ENCODE data around the gene IGSF3.

The IGSF3 gene

GRCh38 chr1:116557323-116557878 is 110.1 kb downstream of the IGSF3 start:
- no peak for DNase-seq (ENCODE audit: low spot score)

- no peak for DNase-seq (ENCODE audit: low spot score)
Observed at GRCh38 chr1:116556289-116557006, 111.1 kb downstream of the IGSF3 start.

DNA sequence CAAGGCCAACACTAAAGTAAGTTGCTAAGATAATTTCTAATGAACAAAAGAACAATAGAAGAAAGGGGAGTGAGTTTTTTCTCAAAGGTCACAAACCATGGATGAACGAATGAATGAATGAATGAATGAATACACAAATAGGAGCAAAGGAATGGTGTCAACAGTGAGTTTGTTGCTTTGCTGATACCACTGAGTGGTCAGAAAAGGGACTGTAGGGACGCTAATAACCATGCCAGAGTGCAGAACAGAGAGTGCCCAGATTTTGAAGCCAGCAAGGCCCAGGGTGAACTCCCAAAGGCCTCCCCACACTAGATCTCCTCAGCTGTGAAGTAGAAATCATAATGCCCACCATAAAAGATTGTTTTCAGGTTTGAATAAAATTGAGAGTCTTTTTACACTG is 112.6 kb downstream of the IGSF3 start:
- DNase-seq (ENCODE audit: low spot score): no peak

- DNase-seq (ENCODE audit: low spot score): no peak
Observed at GRCh38 chr1:116553386-116554115, 114.0 kb downstream of the IGSF3 start.

GRCh38 chr1:116546354-116546977 is 121.1 kb downstream of the IGSF3 start:
- DNase-seq (ENCODE audit: low spot score): no peak

- DNase-seq (ENCODE audit: low spot score): no peak
Observed at GRCh38 chr1:116545359-116545705, 122.2 kb downstream of the IGSF3 start.

DNA sequence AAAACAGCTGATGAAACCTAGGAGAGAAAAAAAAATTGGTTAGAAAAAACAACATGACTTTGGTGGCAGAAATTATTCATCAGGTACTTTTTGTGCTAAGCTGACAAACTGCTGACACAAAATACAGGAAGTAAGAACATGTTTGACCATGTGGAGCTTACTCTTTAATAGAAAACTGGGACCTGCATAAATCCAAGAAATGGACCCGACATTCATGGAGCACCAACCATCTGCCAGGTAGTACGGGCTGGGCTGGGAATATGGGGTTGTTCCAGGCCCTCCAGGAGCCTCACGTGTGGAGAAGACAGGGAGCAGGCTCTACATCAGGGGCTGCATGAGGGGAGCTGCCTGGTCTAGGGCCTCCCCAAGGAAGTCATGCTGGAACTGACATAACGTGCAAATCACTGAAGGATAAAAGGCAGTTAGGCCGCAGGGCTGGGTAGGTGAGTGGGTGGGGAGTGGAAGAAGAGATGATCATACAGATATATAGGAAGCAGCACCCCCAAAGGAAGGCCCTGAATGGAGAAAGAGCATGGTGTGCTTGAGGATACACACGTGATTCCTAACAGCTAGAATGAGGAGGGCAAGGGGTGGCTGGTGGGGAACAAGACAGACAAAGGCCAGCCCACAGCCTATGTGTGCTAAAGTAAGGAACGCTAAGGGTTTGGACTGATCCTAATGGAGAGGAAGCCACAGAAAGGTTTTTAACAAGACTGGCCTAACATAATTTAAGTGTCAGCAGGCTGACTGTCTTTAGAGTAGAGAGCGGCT is 122.8 kb downstream of the IGSF3 start:
- no peak for DNase-seq (ENCODE audit: low spot score)

- no peak for DNase-seq (ENCODE audit: low spot score)
Observed at GRCh38 chr1:116540088-116540487, 127.4 kb downstream of the IGSF3 start.

- DNase-seq (ENCODE audit: low spot score): no peak
Observed at GRCh38 chr1:116538544-116538943, 129.0 kb downstream of the IGSF3 start.

- DNase-seq (ENCODE audit: low spot score): no peak
Observed at GRCh38 chr1:116537898-116538297, 129.6 kb downstream of the IGSF3 start.

- DNase-seq (ENCODE audit: low spot score): no peak
Observed at GRCh38 chr1:116537040-116537831, 130.3 kb downstream of the IGSF3 start.

GRCh38 chr1:116534014-116534739 is 133.4 kb downstream of the IGSF3 start:
- no peak for DNase-seq (ENCODE audit: low spot score)

GRCh38 chr1:116533429-116533820 is 134.1 kb downstream of the IGSF3 start:
- no peak for DNase-seq (ENCODE audit: low spot score)

DNA sequence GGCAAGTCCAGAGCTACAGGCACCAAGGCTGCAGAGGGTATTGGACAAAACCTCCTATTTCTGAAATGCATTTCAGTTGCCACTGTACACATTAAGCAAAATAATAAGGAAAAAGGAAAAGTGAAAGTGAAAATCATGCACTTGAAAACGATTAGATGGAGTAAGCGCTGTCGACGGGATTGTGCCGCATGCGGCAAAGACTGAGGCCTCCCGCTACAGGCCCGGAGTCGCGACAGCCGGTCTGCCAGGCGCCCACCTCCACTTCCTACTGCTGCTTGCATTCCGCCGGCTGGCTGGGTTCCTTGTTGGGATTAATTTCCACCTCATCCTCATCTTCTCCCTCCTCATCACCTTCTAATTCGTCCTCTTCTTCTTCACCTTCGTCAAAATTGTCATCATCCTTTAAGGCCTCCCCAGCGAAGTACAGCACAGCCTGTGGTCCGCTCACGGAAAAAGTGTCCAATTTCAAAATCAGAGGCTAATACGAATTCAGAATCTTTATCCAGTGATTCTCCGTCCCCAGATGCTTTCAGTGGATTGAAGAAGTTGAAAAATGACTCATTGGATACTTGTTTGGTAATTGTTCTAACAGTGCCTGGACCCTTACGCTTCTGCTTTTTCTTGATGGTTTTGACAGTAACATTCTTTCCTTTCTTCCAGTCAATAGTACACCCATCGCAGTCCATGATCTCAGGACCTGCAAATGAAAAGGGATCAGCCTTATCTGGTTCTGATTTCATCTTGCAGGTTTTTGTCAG is 134.7 kb downstream of the IGSF3 start:
- DNase-seq (ENCODE audit: low spot score): no peak

DNA sequence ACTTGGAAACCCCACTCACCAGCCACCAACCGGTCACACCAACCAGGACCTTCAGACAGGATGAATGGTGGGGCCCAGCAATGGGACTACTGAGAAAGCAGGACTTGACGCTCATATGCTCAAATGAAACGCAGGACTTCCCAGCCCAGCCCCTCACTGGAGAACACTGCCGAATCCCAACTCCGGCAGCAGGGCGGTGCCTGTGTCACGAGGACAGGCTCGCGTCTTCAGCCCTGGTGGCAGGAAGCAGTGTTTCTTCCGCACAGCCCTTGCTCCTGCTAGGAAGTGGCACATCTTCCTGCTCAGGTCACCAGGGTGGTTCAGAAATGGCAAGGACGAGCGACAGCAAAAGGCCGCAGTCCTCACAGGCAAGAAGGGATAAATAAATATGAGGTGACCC is 135.6 kb downstream of the IGSF3 start:
- no peak for DNase-seq (ENCODE audit: low spot score)

GRCh38 chr1:116529681-116530080 is 137.9 kb downstream of the IGSF3 start:
- no peak for DNase-seq (ENCODE audit: low spot score)

GRCh38 chr1:116529199-116529631 is 138.3 kb downstream of the IGSF3 start:
- DNase-seq (ENCODE audit: low spot score): no peak

GRCh38 chr1:116528329-116529083 is 139.0 kb downstream of the IGSF3 start:
- DNase-seq (ENCODE audit: low spot score): no peak

- DNase-seq (ENCODE audit: low spot score): no peak
Observed at GRCh38 chr1:116525440-116525839, 142.1 kb downstream of the IGSF3 start.

Data from HuH-7.5 (cell line).